OCI-LY3 (cell line): ENCODE data around the gene SRCIN1.

ENCODE experiments used
- H2AFZ ChIP-seq: fragments of 200-600, 300-600 bp; shearing (Covaris generic); 2 replicates; pipeline ENCODE4 v1.6.0; 2014; ENCODE audit warnings: antibody characterized with exemption, low read depth, low read length
- H3K27ac ChIP-seq: fragments of 200-600, 300-600 bp; sonication (generic); 2 replicates; pipeline ENCODE4 v1.5.1; 2014; ENCODE audit warnings: mild to moderate bottlenecking, low read length, moderate library complexity, mixed read lengths
- H3K27me3 ChIP-seq: fragments of 200-600, 300-600 bp; sonication (generic); 2 replicates; pipeline ENCODE4 v1.6.1; 2014; ENCODE audit warnings: low read depth, low read length, mixed read lengths
- H3K36me3 ChIP-seq: fragments of 200-600, 300-600 bp; sonication (generic); replicated peaks from 2 replicates; pipeline ENCODE3; 2014; ENCODE audit warnings: low read depth, low read length, mixed read lengths
- H3K4me1 ChIP-seq: fragments of 300-600, 200-600 bp; sonication (generic); 2 replicates; pipeline ENCODE4 v1.6.1; 2014; ENCODE audit warnings: low read length, mixed read lengths
- H3K4me2 ChIP-seq: fragments of 200-600, 300-600 bp; sonication (generic); 2 replicates; pipeline ENCODE4 v1.6.1; 2014; ENCODE audit warnings: low read length, mixed read lengths
- H3K4me3 ChIP-seq: fragments of 300-600, 200-600 bp; sonication (generic); 2 replicates; pipeline ENCODE4 v1.5.1; 2014; ENCODE audit warnings: antibody characterized with exemption, mild to moderate bottlenecking, low read length, moderate library complexity
- H3K79me2 ChIP-seq: fragments of 300-600, 200-600 bp; shearing (Covaris generic); 2 replicates; pipeline ENCODE4 v1.6.1; 2014; ENCODE audit warnings: mild to moderate bottlenecking, low read length, mixed read lengths
- H3K9ac ChIP-seq: fragments of 300-600, 200-600 bp; shearing (Covaris generic); 2 replicates; pipeline ENCODE4 v1.6.0; 2014; ENCODE audit warnings: mild to moderate bottlenecking, low read length, moderate library complexity
- H3K9me3 ChIP-seq: fragments of 200-600, 300-600 bp; shearing (Covaris generic); 2 replicates; pipeline ENCODE4 v1.6.1; 2014; ENCODE audit warnings: low read length, mixed read lengths; ENCODE audit not compliant: insufficient read depth
- H4K20me1 ChIP-seq: fragments of 200-600, 300-600 bp; sonication (generic); 2 replicates; pipeline ENCODE4 v1.6.1; 2016; ENCODE audit warnings: low read length, mixed read lengths; ENCODE audit not compliant: insufficient read depth
- CTCF ChIP-seq: fragments of 200-600, 300-600 bp; sonication (generic); IDR thresholded peaks from 2 replicates; pipeline ENCODE4 v1.5.1; 2014; ENCODE audit warnings: antibody characterized with exemption, low read length, low read depth
- EZH2phosphoT487 ChIP-seq: fragments of 200-600 bp; shearing (Covaris generic); IDR thresholded peaks from 2 replicates; pipeline ENCODE4 v1.6.1; 2018; ENCODE audit warnings: antibody characterized with exemption, mixed run types, low read depth

The SRCIN1 gene

GRCh38 chr17:38600906-38601305, 4.8 kb downstream of the SRCIN1 start:
- Histone ChIP-seq H3K4me1 (peaks cover 15% of the 10 kb centered on the region; the same call in 1 of the 2 replicates), H3K9me3 (no peaks in the 10 kb centered on the region), H3K27me3 (peaks cover 81% of the 10 kb centered on the region), H3K4me3 (no peak overlapping the region), H3K4me2 (no peak overlapping the region), H2AFZ (no peak overlapping the region), H3K9ac (no peak overlapping the region), H3K27ac (no peak overlapping the region), H4K20me1 (no peaks in the 10 kb centered on the region), H3K79me2 (no peaks in the 10 kb centered on the region), H3K36me3 (no peaks in the 10 kb centered on the region)
- TF ChIP-seq EZH2phosphoT487 (no peak), CTCF (no peak)

DNA sequence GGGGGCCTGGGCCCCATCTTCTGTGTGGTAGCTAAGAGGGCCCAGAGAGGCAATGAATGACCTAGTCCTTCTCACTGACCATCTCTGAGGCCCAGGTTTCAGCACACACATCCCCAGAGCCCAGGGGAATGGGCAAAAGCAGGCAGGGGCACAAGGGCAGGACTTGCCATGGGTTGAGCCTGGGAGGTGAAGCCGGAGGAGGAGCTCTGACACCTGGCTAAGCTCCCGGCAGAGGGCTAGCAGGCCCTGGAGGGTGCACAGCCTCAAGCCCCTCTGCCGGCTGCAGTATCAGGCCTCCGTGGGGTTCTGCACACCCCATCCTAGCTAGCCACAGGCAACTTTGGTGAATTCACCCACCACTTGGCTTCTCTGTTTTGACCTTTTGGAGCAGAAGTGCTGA, 5.3 kb downstream of the SRCIN1 start:
- Histone ChIP-seq H3K4me1 (peaks cover 15% of the 10 kb centered on the region; the same call in 1 of the 2 replicates), H3K4me3 (no peak overlapping the region), H3K4me2 (no peak overlapping the region)

DNA sequence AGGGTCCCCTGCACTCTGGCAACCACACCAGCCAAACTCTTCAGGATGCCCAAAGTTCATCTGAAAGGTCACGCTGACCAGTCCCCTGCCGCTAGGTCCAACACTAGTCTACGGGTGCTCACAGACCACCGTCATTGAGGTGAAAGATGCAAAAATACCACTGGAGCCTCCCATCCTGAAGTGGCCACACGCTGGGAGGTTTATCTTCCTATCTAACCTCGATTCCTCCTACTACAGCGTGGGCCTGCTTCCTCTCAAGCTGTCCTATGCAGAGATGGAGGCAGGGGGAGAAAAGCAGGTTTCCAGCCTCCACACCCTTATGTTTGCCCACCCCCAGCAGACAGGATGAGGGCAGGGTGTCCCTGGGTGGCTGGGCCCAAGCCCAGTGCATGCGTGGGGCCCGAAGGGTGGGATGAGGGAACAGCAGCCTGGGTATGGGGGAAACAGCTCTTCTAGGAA, 6.3 kb downstream of the SRCIN1 start:
- no peaks in the 10 kb centered on the region for H4K20me1 ChIP-seq
- TF ChIP-seq EZH2phosphoT487, result no peak
- TF ChIP-seq CTCF, result no peak

More for the DNA sequence above, 5.3 kb downstream of the SRCIN1 start:
- H3K36me3 ChIP-seq, result no peaks in the 10 kb centered on the region
- H3K9me3 ChIP-seq, result no peaks in the 10 kb centered on the region
- TF ChIP-seq EZH2phosphoT487, result no peak
- no peaks in the 10 kb centered on the region for H4K20me1 ChIP-seq
- peaks cover 84% of the 10 kb centered on the region for H3K27me3 ChIP-seq
- H3K27ac ChIP-seq, result no peak overlapping the region
- H2AFZ ChIP-seq, result no peak overlapping the region
- H3K79me2 ChIP-seq, result no peaks in the 10 kb centered on the region
- no peak overlapping the region for H3K9ac ChIP-seq

GRCh38 chr17:38598995-38599394, 6.8 kb downstream of the SRCIN1 start:
- Histone ChIP-seq H3K9ac (no peak overlapping the region), H3K9me3 (no peaks in the 10 kb centered on the region), H3K36me3 (no peaks in the 10 kb centered on the region), H3K4me3 (no peak overlapping the region), H2AFZ (no peak overlapping the region), H3K27ac (no peak overlapping the region), H3K27me3 (peaks cover 79% of the 10 kb centered on the region), H3K4me1 (peaks cover 10% of the 10 kb centered on the region; the same call in 1 of the 2 replicates), H4K20me1 (no peaks in the 10 kb centered on the region), H3K4me2 (no peak overlapping the region), H3K79me2 (no peaks in the 10 kb centered on the region)
- TF ChIP-seq CTCF (no peak), EZH2phosphoT487 (no peak)

More for the DNA sequence above, 6.3 kb downstream of the SRCIN1 start:
- Histone ChIP-seq H3K4me3 (no peak overlapping the region), H3K9me3 (no peaks in the 10 kb centered on the region), H3K36me3 (no peaks in the 10 kb centered on the region), H3K27ac (no peak overlapping the region), H3K4me2 (no peak overlapping the region), H3K79me2 (no peaks in the 10 kb centered on the region), H3K27me3 (peaks cover 79% of the 10 kb centered on the region), H2AFZ (no peak overlapping the region), H3K9ac (no peak overlapping the region), H3K4me1 (peaks cover 10% of the 10 kb centered on the region; the same call in 1 of the 2 replicates)
